Brain microvascular endothelial cell (primary cell): ENCODE measurements around the gene GCNT2.
"Not testable (repeated sequence)": the region's sequence is repeated elsewhere in the genome, so short reads cannot be mapped to it uniquely, and the experiment has no call there.

ENCODE experiments used
- DNase-seq: peaks from one replicate; pipeline ENCODE4 v3.0.0-alpha.2; 2020
- H3K27ac ChIP-seq: fragments of 250-450 bp; sonication (Bioruptor Pico); 2 replicates; pipeline ENCODE4 v1.5.1; 2020; ENCODE audit warnings: mild to moderate bottlenecking, moderate library complexity
- H3K27me3 ChIP-seq: fragments of 250-450 bp; sonication (Bioruptor Pico); replicated peaks from 2 replicates; pipeline ENCODE4 v1.5.1; 2020; ENCODE audit warnings: mild to moderate bottlenecking
- H3K36me3 ChIP-seq: fragments of 250-450 bp; sonication (Bioruptor Pico); replicated peaks from 2 replicates; pipeline ENCODE4 v1.5.1; 2020; ENCODE audit warnings: mild to moderate bottlenecking
- H3K4me3 ChIP-seq: 2 replicates; pipeline ENCODE4 v1.5.1; 2011; ENCODE audit warnings: low read depth, mild to moderate bottlenecking, control low read depth, low read length, moderate library complexity
- CTCF ChIP-seq: IDR thresholded peaks from 2 replicates; pipeline ENCODE4 v1.5.1; 2011; ENCODE audit warnings: low read depth, mild to moderate bottlenecking, moderate library complexity, low read length, control low read depth, inconsistent platforms; ENCODE audit errors: missing control alignments
- in situ Hi-C: cut with HindIII; loops from 2 replicates; pipeline ENCODE4 v1.10.0; 2017; ENCODE audit warnings: low sequenced_read_pairs, low pct_ligation_motif_present

GCNT2 gene

DNA sequence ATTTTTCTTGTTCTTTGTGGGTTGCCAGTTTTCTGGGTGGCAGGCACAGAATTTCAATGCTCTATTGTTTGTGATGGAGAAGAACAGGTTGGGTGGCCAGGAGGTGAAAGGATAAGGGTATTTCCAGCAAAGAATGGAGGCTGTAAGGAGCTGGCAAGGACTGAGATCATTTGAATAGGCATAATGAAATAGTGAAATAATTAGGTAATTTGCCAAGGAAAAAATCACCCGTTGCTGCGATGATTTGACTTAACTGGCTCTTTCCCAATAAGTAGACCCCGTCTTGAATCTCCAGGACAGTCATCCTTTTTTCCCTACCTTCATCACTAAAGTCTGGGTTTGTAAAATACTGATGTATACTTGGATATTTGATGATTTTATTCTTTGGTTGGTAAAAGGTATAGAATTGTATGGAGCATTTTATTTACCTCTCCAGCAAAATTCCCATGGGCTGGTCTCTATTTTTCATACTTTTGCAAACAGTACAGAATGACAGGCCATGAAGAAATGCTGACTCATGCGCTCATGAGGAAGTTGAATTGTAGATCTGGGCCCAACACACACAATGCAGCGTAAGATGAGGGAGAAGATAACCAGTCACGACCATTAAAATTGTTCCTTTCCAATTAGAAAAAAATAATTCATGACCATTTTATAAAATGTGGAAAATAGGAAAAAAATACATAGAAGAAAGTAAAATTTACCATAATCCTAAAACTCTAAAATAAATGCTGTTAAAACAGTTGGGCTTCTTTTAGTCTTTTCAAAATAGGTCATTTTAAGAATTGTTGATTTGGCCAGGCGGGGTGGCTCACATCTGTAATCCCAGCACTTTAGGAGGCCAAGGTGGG lies 2.4 kb upstream of the GCNT2 start:
- Histone ChIP-seq H3K27me3 (no peaks in the 10 kb centered on the region), H3K36me3 (no peaks in the 10 kb centered on the region), H3K27ac (no peak overlapping the region), H3K4me3 (no peak overlapping the region)
- no peak for TF ChIP-seq CTCF
- DNase-seq, result peak; percentile 57
- in situ Hi-C loops, result no loop called here

- H3K27me3 ChIP-seq, H3K27ac ChIP-seq, H3K36me3 ChIP-seq, H3K4me3 ChIP-seq, in situ Hi-C loops, DNase-seq: not testable (repeated sequence)
These were observed 1.8 kb upstream of the GCNT2 start for GRCh38 chr6:10519408-10519697.

DNA sequence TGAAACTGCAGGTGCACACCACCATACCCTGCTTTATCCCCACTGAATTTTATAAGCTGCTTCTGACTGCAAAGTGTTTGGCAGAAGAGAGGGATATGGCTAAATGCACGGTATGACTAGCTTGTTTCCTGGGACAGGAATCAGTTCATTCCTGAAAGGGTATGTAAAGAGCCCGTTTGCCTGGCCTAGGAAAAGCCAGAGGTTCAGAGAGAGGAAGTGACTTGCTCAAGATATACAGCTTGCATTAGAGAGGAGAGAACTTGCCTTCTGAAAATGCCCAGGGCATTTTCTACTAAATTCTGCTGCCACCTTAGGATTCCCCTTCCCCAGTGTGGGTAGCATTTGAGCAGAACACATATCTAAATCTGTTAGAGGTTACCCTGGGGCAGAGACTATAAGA lies 683 bp upstream of the GCNT2 start:
- in situ Hi-C loops, result no loop called here
- no peaks in the 10 kb centered on the region for H3K36me3 ChIP-seq
- TF ChIP-seq CTCF, result no peak
- H3K4me3 ChIP-seq, result no peak overlapping the region
- peak overlapping the region; percentile 5 for H3K27ac ChIP-seq
- H3K27me3 ChIP-seq, result no peaks in the 10 kb centered on the region
- DNase-seq, result peak; percentile 16

DNA sequence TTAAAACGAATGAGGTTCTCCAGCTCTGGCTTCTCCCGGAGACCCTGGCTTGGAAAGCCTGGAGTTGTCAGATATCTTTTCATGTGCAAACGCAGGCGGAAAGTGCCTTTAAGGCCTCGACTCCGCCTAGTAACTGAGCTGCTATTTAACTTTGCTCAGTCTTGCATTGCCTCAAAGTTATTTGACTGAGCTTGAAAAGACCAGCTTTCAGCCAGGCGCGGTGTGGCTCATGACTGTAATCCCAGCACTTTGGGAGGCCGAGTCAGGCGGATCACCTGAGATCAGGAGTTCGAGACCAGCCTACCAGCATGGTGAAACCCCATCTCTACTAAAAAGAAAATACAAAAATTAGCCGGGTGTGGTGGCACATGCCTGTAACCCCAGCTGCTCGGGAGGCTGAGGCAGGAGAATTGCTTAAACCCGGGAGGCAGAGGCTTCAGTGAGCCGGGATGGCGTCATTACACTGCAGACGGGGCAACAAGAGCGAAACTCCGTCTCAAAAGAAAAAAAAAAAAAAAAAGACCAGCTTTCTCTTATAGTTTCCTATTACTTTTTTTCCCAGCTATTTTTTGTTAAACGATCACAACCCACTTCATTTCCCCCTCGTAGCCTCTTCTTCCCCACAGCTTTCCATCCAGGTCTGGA lies 1.9 kb downstream of the GCNT2 start:
- no peak for TF ChIP-seq CTCF
- in situ Hi-C loops, result no loop called here
- DNase-seq, result no peak
- Histone ChIP-seq H3K27ac (no peak overlapping the region), H3K36me3 (no peaks in the 10 kb centered on the region), H3K4me3 (no peak overlapping the region), H3K27me3 (no peaks in the 10 kb centered on the region)

DNA sequence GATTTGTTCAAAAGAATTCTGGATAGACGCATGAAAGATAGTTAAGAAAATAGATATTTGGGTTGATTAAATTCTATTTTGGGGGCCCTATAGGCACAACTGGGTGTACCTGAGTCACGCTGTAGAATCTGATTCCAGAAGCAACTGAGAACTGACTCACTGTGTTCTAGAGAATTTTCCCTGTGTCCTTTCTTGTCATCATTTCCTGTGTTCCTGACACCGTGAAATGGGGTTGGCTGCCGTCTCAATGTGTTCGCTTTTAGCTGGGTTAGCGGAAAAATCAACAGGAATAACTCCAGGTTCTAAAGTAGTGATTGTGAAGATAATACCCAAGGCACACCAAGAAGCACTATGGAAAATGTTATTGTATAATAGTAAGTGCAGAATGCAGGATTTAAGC lies 5.0 kb downstream of the GCNT2 start:
- Histone ChIP-seq H3K4me3 (no peak overlapping the region), H3K27ac (peak overlapping the region; percentile 42), H3K36me3 (no peaks in the 10 kb centered on the region), H3K27me3 (no peaks in the 10 kb centered on the region)
- in situ Hi-C loops, result no loop called here
- peak; percentile 48 for DNase-seq
- TF ChIP-seq CTCF, result no peak

DNA sequence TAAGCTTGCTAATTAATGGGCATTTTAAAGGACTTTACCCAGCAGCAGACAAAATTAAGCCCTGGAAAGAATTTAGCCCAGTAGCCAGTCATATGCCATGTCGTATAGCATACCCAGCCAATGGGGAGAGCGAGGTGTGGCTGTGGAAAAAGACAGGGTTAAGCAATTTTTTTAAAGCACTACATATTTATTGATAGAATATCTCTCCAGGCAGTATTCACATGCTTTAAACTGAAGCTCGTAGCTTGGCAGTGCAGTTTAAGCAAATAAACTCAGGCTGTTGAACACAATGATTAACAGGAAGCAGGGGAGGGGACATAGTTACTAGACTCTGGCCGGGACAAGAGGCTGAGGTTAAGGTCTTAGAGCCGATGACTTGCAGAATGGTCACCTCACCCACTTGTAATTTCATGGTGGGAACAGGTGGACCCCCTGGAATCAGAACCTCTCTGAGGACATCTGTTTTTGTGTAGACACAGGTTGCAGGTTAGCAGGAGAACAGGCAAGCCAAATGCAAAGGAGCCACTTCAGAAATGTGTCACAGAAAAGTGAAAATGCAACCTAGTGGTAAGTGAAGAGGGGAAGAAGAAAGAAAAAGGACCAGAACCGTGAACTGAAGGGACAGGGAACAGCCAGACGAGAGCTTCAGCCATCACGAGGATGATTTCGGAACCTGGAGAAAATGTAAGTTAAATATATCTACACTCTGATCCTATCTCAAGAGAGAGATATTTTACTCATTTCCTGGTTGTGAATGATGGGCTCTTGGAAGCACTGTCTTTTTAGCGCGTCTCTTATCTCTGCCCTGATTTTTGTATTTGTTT lies 7.2 kb downstream of the GCNT2 start:
- H3K27ac ChIP-seq, result peak overlapping the region; percentile 51
- DNase-seq, result peak; percentile 74
- H3K36me3 ChIP-seq, result no peaks in the 10 kb centered on the region
- TF ChIP-seq CTCF, result no peak
- H3K27me3 ChIP-seq, result no peaks in the 10 kb centered on the region
- in situ Hi-C loops, result no loop called here
- peak overlapping the region; percentile 33 for H3K4me3 ChIP-seq
